ENCODE results near the gene DNAH10. TPM values are rescaled to one million over a fixed set of nuclear protein-coding genes. Genes with fewer than 3 reads are reported as not detected.

DNAH10 gene
- total and polyA plus RNA-seq, 12 donors, result 0.06 to 1.5 (median 0.28) TPM

- TF ChIP-seq POLR2A (IDR thresholded peaks at IDR 0.05) (no peak), CTCF (IDR thresholded peaks at IDR 0.05) (no peak)
- no peak for DNase-seq
- H3K27ac ChIP-seq, result no peak overlapping the region
- H3K4me1 ChIP-seq (replicated peaks in 1 of 2), result no peaks in the 10 kb centered on the region
- intact Hi-C loops (cut with DNase I), result no loop called here
- H3K36me3 ChIP-seq (replicated peaks in 1 of 2), result no peaks in the 10 kb centered on the region
- 83 to 90% (median 85%) methylated on average over 9 of the region's 9 CpGs for WGBS, 4 donors
- H3K27me3 ChIP-seq, result no peaks in the 10 kb centered on the region
- H3K4me3 ChIP-seq, result no peak overlapping the region
- H3K9me3 ChIP-seq (replicated peaks in 1 of 3), result no peaks in the 10 kb centered on the region
These were observed 196.8 kb downstream of the DNAH10 start for GRCh38 chr12:123958876-123959275.

- intact Hi-C loops (cut with DNase I), result no loop called here
- H3K4me1 ChIP-seq (replicated peaks in 1 of 2), result no peaks in the 10 kb centered on the region
- 88 to 96% (median 95%) methylated on average over 9 of the region's 9 CpGs for WGBS, 4 donors
These were observed 198.1 kb downstream of the DNAH10 start for GRCh38 chr12:123960029-123960735.

GRCh38 chr12:123960856-123961255 is 198.8 kb downstream of the DNAH10 start:
- no peak for DNase-seq
- Histone ChIP-seq H3K4me3 (no peak overlapping the region), H3K27me3 (no peaks in the 10 kb centered on the region), H3K4me1 (replicated peaks in 1 of 2) (no peaks in the 10 kb centered on the region), H3K9me3 (replicated peaks in 1 of 3) (peaks cover 0 to 4% (median 0%) of the 10 kb centered on the region in 3 donors), H3K27ac (no peak overlapping the region), H3K36me3 (replicated peaks in 1 of 2) (no peaks in the 10 kb centered on the region)
- 80 to 90% (median 85%) methylated on average over 4 of the region's 4 CpGs for WGBS, 4 donors
- intact Hi-C loops (cut with DNase I), result no loop called here
- TF ChIP-seq CTCF (IDR thresholded peaks at IDR 0.05) (no peak), POLR2A (IDR thresholded peaks at IDR 0.05) (no peak)

More at GRCh38 chr12:123960029-123960735, 198.1 kb downstream of the DNAH10 start:
- no peak overlapping the region for H3K27ac ChIP-seq
- no peaks in the 10 kb centered on the region for H3K27me3 ChIP-seq
- H3K9me3 ChIP-seq (replicated peaks in 1 of 3), result peaks cover 0 to 4% (median 0%) of the 10 kb centered on the region in 3 donors
- no peak overlapping the region for H3K4me3 ChIP-seq
- no peaks in the 10 kb centered on the region for H3K36me3 ChIP-seq (replicated peaks in 1 of 2)
- DNase-seq, result no peak
- TF ChIP-seq POLR2A (IDR thresholded peaks at IDR 0.05) (no peak), CTCF (IDR thresholded peaks at IDR 0.05) (no peak)

GRCh38 chr12:123961585-123962345 is 199.7 kb downstream of the DNAH10 start:
- WGBS, 4 donors, result 81 to 88% (median 85%) methylated on average over 12 of the region's 12 CpGs
- Histone ChIP-seq H3K27me3 (no peaks in the 10 kb centered on the region), H3K36me3 (replicated peaks in 1 of 2) (no peaks in the 10 kb centered on the region), H3K4me1 (replicated peaks in 1 of 2) (no peaks in the 10 kb centered on the region), H3K27ac (no peak overlapping the region), H3K9me3 (replicated peaks in 1 of 3) (peaks cover 0 to 4% (median 0%) of the 10 kb centered on the region in 3 donors), H3K4me3 (no peak overlapping the region)
- TF ChIP-seq POLR2A (IDR thresholded peaks at IDR 0.05) (no peak), CTCF (IDR thresholded peaks at IDR 0.05) (no peak)
- intact Hi-C loops (cut with DNase I), result no loop called here
- no peak for DNase-seq

Measured in adrenal gland (tissue), 12 donors.